ENCODE results near the gene ZNF697. TPM values are rescaled to one million over a fixed set of nuclear protein-coding genes. Genes with fewer than 3 reads are reported as not detected.
A peak's percentile ranks its signal among the peaks of the same experiment; 100 is the strongest.
"Not testable (repeated sequence)": the region's sequence is repeated elsewhere in the genome, so short reads cannot be mapped to it uniquely, and the experiment has no call there.

Gene ZNF697
- total RNA-seq, 3 donors from 2014 or later (not counting 1 experiment from before 2014, with no cell fraction given): 0.09 to 0.45 TPM; not detected in 1

GRCh38 chr1:119588621-119589020 lies 59.4 kb downstream of the ZNF697 start:
- H3K9me3 Mint-ChIP-seq: peaks cover 0 to 2% of the 10 kb centered on the region in 2 donors
- intact Hi-C loops (cut with micrococcal nuclease): no loop called here
- WGBS (ENCODE audit: insufficient coverage): 84% methylated on average over 5 of the region's 5 CpGs
- H3K4me3 Mint-ChIP-seq: no peak overlapping the region
- Histone ChIP-seq H3K9me3 (ENCODE audit: control insufficient read depth, insufficient read depth, low read length) (no peaks in the 10 kb centered on the region), H3K4me1 (ENCODE audit: control insufficient read depth, insufficient read depth, low read length) (no peaks in the 10 kb centered on the region), H3K27ac (ENCODE audit: low read length) (no peak overlapping the region), H3K4me3 (ENCODE audit: low read length) (no peak overlapping the region), H3K27me3 (ENCODE audit: control insufficient read depth, insufficient read depth, low read length) (no peaks in the 10 kb centered on the region), H3K36me3 (ENCODE audit: control insufficient read depth, insufficient read depth, low read length) (no peaks in the 10 kb centered on the region)
- no peaks in the 10 kb centered on the region for H3K36me3 Mint-ChIP-seq
- H3K4me1 Mint-ChIP-seq: no peaks in the 10 kb centered on the region
- H3K27ac Mint-ChIP-seq: no peak overlapping the region
- peaks cover 0 to 2% of the 10 kb centered on the region in 2 donors for H3K27me3 Mint-ChIP-seq (ENCODE audit: low read depth in 2 of 2)
- no peak for TF ChIP-seq CTCF (IDR thresholded peaks at IDR 0.05)
- DNase-seq: no peak
- no peak for ATAC-seq

GRCh38 chr1:119587341-119587740 lies 60.7 kb downstream of the ZNF697 start:
- no peaks in the 10 kb centered on the region for H3K36me3 Mint-ChIP-seq
- TF ChIP-seq CTCF (IDR thresholded peaks at IDR 0.05): no peak
- 80% methylated on average over 3 of the region's 3 CpGs for WGBS (ENCODE audit: insufficient coverage)
- no peak overlapping the region for H3K4me3 Mint-ChIP-seq
- no peaks in the 10 kb centered on the region for H3K4me1 Mint-ChIP-seq
- no peaks in the 10 kb centered on the region for H3K36me3 ChIP-seq (ENCODE audit: control insufficient read depth, insufficient read depth, low read length)
- H3K27ac Mint-ChIP-seq: no peak overlapping the region
- no peaks in the 10 kb centered on the region for H3K4me1 ChIP-seq (ENCODE audit: control insufficient read depth, insufficient read depth, low read length)
- no peak overlapping the region for H3K4me3 ChIP-seq (ENCODE audit: low read length)
- DNase-seq (no peak), ATAC-seq (no peak)
- H3K27ac ChIP-seq (ENCODE audit: low read length): no peak overlapping the region
- no peaks in the 10 kb centered on the region for H3K27me3 ChIP-seq (ENCODE audit: control insufficient read depth, insufficient read depth, low read length)
- H3K27me3 Mint-ChIP-seq (ENCODE audit: low read depth in 2 of 2): no peaks in the 10 kb centered on the region
- H3K9me3 ChIP-seq (ENCODE audit: control insufficient read depth, insufficient read depth, low read length): no peaks in the 10 kb centered on the region
- intact Hi-C loops (cut with micrococcal nuclease): no loop called here
- H3K9me3 Mint-ChIP-seq: no peaks in the 10 kb centered on the region

- WGBS (ENCODE audit: insufficient coverage): 67% methylated on average over 2 of the region's 2 CpGs
- H3K4me3 Mint-ChIP-seq; H3K27me3 ChIP-seq (ENCODE audit: control insufficient read depth, insufficient read depth, low read length); H3K27ac Mint-ChIP-seq; H3K27me3 Mint-ChIP-seq (ENCODE audit: low read depth in 2 of 2); H3K4me1 ChIP-seq (ENCODE audit: control insufficient read depth, insufficient read depth, low read length); H3K4me3 ChIP-seq (ENCODE audit: low read length); H3K36me3 ChIP-seq (ENCODE audit: control insufficient read depth, insufficient read depth, low read length); DNase-seq; H3K4me1 Mint-ChIP-seq; H3K9me3 ChIP-seq (ENCODE audit: control insufficient read depth, insufficient read depth, low read length); H3K36me3 Mint-ChIP-seq; ATAC-seq; intact Hi-C loops (cut with micrococcal nuclease); H3K9me3 Mint-ChIP-seq; H3K27ac ChIP-seq (ENCODE audit: low read length): not testable (repeated sequence)
Measured at GRCh38 chr1:119585801-119586200, 62.3 kb downstream of the ZNF697 start.

- Mint-ChIP-seq H3K4me1 (no peaks in the 10 kb centered on the region), H3K4me3 (no peak overlapping the region), H3K9me3 (no peaks in the 10 kb centered on the region), H3K36me3 (no peaks in the 10 kb centered on the region), H3K27me3 (ENCODE audit: low read depth in 2 of 2) (no peaks in the 10 kb centered on the region), H3K27ac (no peak overlapping the region)
- Histone ChIP-seq H3K4me1 (ENCODE audit: control insufficient read depth, insufficient read depth, low read length) (no peaks in the 10 kb centered on the region), H3K27me3 (ENCODE audit: control insufficient read depth, insufficient read depth, low read length) (no peaks in the 10 kb centered on the region), H3K36me3 (ENCODE audit: control insufficient read depth, insufficient read depth, low read length) (no peaks in the 10 kb centered on the region), H3K4me3 (ENCODE audit: low read length) (no peak overlapping the region), H3K9me3 (ENCODE audit: control insufficient read depth, insufficient read depth, low read length) (no peaks in the 10 kb centered on the region), H3K27ac (ENCODE audit: low read length) (no peak overlapping the region)
- TF ChIP-seq CTCF (IDR thresholded peaks at IDR 0.05): no peak
- ATAC-seq (no peak), DNase-seq (peak in 1 of 2 donors; percentile 9)
- intact Hi-C loops (cut with micrococcal nuclease): no loop called here
- WGBS (ENCODE audit: insufficient coverage): 8% methylated on average over 1 of the region's 1 CpG
Measured at GRCh38 chr1:119582801-119583200, 65.3 kb downstream of the ZNF697 start.

GRCh38 chr1:119581076-119581475 lies 67.0 kb downstream of the ZNF697 start:
- H3K36me3 Mint-ChIP-seq; H3K27ac ChIP-seq (ENCODE audit: low read length); H3K36me3 ChIP-seq (ENCODE audit: control insufficient read depth, insufficient read depth, low read length); H3K9me3 Mint-ChIP-seq; H3K4me1 ChIP-seq (ENCODE audit: control insufficient read depth, insufficient read depth, low read length); H3K27ac Mint-ChIP-seq; H3K4me3 ChIP-seq (ENCODE audit: low read length); intact Hi-C loops (cut with micrococcal nuclease); H3K4me1 Mint-ChIP-seq; ATAC-seq; H3K27me3 Mint-ChIP-seq (ENCODE audit: low read depth in 2 of 2); DNase-seq; H3K9me3 ChIP-seq (ENCODE audit: control insufficient read depth, insufficient read depth, low read length); H3K4me3 Mint-ChIP-seq; H3K27me3 ChIP-seq (ENCODE audit: control insufficient read depth, insufficient read depth, low read length): not testable (repeated sequence)
- WGBS (ENCODE audit: insufficient coverage): 82% methylated on average over 2 of the region's 3 CpGs
